Sigmoid colon (tissue), 7 donors: Measurements from ENCODE around the gene CYTH2. TPM values are rescaled to one million over a fixed set of nuclear protein-coding genes. Genes with fewer than 3 reads are reported as not detected.
A peak's percentile ranks its signal among the peaks of the same experiment; 100 is the strongest.

Experiments used
- DNase-seq: peaks from one replicate; pipeline ENCODE4 v3.0.0-alpha.2; 2019
- H3K27ac ChIP-seq, 4 donors: fragments of 200-600 bp; sonication (generic); one replicate each; pipeline ENCODE4 v1.5.1; 2016 to 2019; ENCODE audit warnings: mild to moderate bottlenecking in 1 of 4
- H3K27me3 ChIP-seq, 3 donors: fragments of 200-600 bp; sonication (generic); one replicate each; pipeline ENCODE4 v1.5.1; 2019; ENCODE audit warnings: mild to moderate bottlenecking in 1 of 3
- H3K36me3 ChIP-seq, 4 donors: fragments of 200-600 bp; sonication (generic); one replicate each; pipeline ENCODE4 v1.5.1; 2016 to 2019
- H3K4me1 ChIP-seq, 4 donors: fragments of 200-600 bp; sonication (generic); one replicate each; pipeline ENCODE4 v1.5.1; 2017 to 2019
- H3K4me3 ChIP-seq, 4 donors: fragments of 200-600 bp; sonication (generic); one replicate each; pipeline ENCODE4 v1.5.1; 2017 to 2019; ENCODE audit warnings: mild to moderate bottlenecking in 2 of 4, moderate library complexity in 1 of 4
- H3K9me3 ChIP-seq, 4 donors: fragments of 200-600 bp in 3 of 4; sonication (generic) in 3 of 4; one replicate each; pipeline versions ENCODE4 v1.5.1 to v1.6.1; 2013 to 2019
- EP300 ChIP-seq, 4 donors: sonication (generic); formaldehyde crosslinking; IDR thresholded peaks; one replicate each; pipeline ENCODE4 v1.6.1; 2017; ENCODE audit warnings: antibody characterized with exemption in 4 of 4
- POLR2A ChIP-seq, 2 donors: fragments of 450-650 bp; IDR thresholded peaks; one replicate each; pipeline ENCODE4 v1.6.1; 2016; ENCODE audit warnings: antibody characterized with exemption in 2 of 2, mild to moderate bottlenecking in 2 of 2, moderate library complexity in 2 of 2
- POLR2AphosphoS5 ChIP-seq, 4 donors: sonication (generic); formaldehyde crosslinking; IDR thresholded peaks; one replicate each; pipeline ENCODE4 v1.6.1; 2017; ENCODE audit warnings: antibody characterized with exemption in 4 of 4
- WGBS, 2 donors: extraction: QIAGEN DNeasy Blood & Tissue Kit; methylation state at CpG; one replicate each; pipeline ENCODE4 v1.1.7; 2013; 5-methylcytosine and 5-hydroxymethylcytosine counted together
- intact Hi-C: fragments of 100-400 bp; cut with DNase I; formaldehyde crosslinking; loops from one replicate; pipeline ENCODE4 v1.15.1; 2023
- polyA plus RNA-seq, 3 donors: library from polyadenylated mRNA; stranded (reverse); fragments of 200-250 nt; gene quantifications; one replicate each; pipeline ENCODE4 v1.2.3, GENCODE V29; 2013
- total RNA-seq, 4 donors: library from RNA; depleted of rRNA; stranded (reverse); fragments of >200 nt; gene quantifications; one replicate each; pipeline ENCODE4 v1.1.0, GENCODE V29; 2016
- TF ChIP-seq, protein P1 (sequence below), 4 experiments: fragments of 450-650 bp in 3 of 4; fragments of 200-600 bp in 1 of 4; IDR thresholded peaks; one replicate each; pipeline ENCODE4 v1.5.1; 2016 to 2019; ENCODE audit warnings: antibody characterized with exemption in 4 of 4, mild to moderate bottlenecking in 3 of 4, moderate library complexity in 2 of 4
- donor health status: healthy with polysubstance abuse.
- donor health status: Bipolar disorder and iron deficiency.
- donor health status: healthy.

Gene CYTH2
- total and polyA plus RNA-seq, 7 donors: 30.0 to 71.4 (median 49.3) TPM

- intact Hi-C loops: loop anchor here (2.0 kb wide), 1 partner anchor 24 kb away; the partner anchor contains the start of gene CYTH2
- Histone ChIP-seq H3K36me3 (peaks cover 5 to 33% (median 11%) of the 10 kb centered on the region in 4 donors), H3K4me1 (peaks cover 0 to 34% (median 30%) of the 10 kb centered on the region in 4 donors), H3K9me3 (no peaks in the 10 kb centered on the region), H3K27ac (peak overlapping the region; percentile 81 to 86 (median 85)), H3K4me3 (peak overlapping the region; percentile 59 to 98 (median 82)), H3K27me3 (peaks cover 23 to 43% (median 27%) of the 10 kb centered on the region in 3 donors)
- no peak for DNase-seq
- TF ChIP-seq POLR2A (IDR thresholded peaks at IDR 0.05): no peak
- TF ChIP-seq EP300 (IDR thresholded peaks at IDR 0.05): no peak
- TF ChIP-seq, protein P1, sequence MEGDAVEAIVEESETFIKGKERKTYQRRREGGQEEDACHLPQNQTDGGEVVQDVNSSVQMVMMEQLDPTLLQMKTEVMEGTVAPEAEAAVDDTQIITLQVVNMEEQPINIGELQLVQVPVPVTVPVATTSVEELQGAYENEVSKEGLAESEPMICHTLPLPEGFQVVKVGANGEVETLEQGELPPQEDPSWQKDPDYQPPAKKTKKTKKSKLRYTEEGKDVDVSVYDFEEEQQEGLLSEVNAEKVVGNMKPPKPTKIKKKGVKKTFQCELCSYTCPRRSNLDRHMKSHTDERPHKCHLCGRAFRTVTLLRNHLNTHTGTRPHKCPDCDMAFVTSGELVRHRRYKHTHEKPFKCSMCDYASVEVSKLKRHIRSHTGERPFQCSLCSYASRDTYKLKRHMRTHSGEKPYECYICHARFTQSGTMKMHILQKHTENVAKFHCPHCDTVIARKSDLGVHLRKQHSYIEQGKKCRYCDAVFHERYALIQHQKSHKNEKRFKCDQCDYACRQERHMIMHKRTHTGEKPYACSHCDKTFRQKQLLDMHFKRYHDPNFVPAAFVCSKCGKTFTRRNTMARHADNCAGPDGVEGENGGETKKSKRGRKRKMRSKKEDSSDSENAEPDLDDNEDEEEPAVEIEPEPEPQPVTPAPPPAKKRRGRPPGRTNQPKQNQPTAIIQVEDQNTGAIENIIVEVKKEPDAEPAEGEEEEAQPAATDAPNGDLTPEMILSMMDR (IDR thresholded peaks at IDR 0.05): peak; percentile 17 to 59 (median 36)
- TF ChIP-seq POLR2AphosphoS5 (IDR thresholded peaks at IDR 0.05): no peak
- WGBS, 2 donors: 10 to 21% methylated on average over 6 of the region's 6 CpGs
Measured at GRCh38 chr19:48445256-48445605, 23.9 kb upstream of the CYTH2 start.

- intact Hi-C loops: loop anchor here (2.0 kb wide), 1 partner anchor 23 kb away; the partner anchor contains the start of gene CYTH2
- peak in 1 of 4 donors; percentile 4 for TF ChIP-seq EP300 (IDR thresholded peaks at IDR 0.05)
- peak; percentile 49 to 84 (median 72) for TF ChIP-seq POLR2AphosphoS5 (IDR thresholded peaks at IDR 0.05)
- TF ChIP-seq, protein P1 (IDR thresholded peaks at IDR 0.05): no peak
- H3K27ac ChIP-seq: peak within 1 kb of the TSS; percentile 81 to 86 (median 85)
- 0% methylated on average over 61 of the region's 61 CpGs for WGBS, 2 donors
- peaks cover 0 to 34% (median 30%) of the 10 kb centered on the region in 4 donors for H3K4me1 ChIP-seq
- H3K36me3 ChIP-seq: peaks cover 10 to 39% (median 17%) of the 10 kb centered on the region in 4 donors
- H3K27me3 ChIP-seq: peaks cover 21 to 36% (median 27%) of the 10 kb centered on the region in 3 donors
- no peaks in the 10 kb centered on the region for H3K9me3 ChIP-seq
- peak; percentile 97 for DNase-seq
- peak within 1 kb of the TSS; percentile 59 to 98 (median 82) for H3K4me3 ChIP-seq
Measured at GRCh38 chr19:48445606-48446481, 23.3 kb upstream of the CYTH2 start, which contains the start of gene GRWD1. TSS of gene GRWD1 (plus strand) at chr19:48445983. CDS start at chr19:48446006, 23 bp downstream.

DNA sequence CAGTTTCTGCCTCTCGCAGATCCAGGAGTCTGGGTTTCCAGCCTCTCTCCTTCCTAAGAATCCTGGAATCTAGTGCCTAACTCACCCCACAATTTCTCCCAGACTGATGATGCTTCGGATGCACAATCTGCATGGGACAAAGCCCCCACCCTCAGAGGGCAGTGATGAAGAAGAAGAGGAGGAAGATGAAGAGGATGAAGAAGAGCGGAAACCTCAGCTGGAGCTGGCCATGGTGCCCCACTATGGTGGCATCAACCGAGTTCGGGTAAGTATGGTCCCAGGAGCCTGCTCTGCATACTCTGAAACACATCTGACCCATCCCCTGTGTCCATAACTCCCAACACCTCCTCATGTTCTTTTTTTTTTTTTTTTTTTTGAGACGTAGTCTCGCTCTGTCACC lies 22.6 kb upstream of the CYTH2 start:
- Histone ChIP-seq H3K27me3 (peaks cover 19 to 29% (median 19%) of the 10 kb centered on the region in 3 donors), H3K4me3 (peak overlapping the region; percentile 59 to 98 (median 82)), H3K27ac (peak overlapping the region in 2 of 4 donors; percentile 86), H3K4me1 (peaks cover 0 to 34% (median 30%) of the 10 kb centered on the region in 4 donors), H3K9me3 (no peaks in the 10 kb centered on the region), H3K36me3 (peaks cover 14 to 46% (median 24%) of the 10 kb centered on the region in 4 donors)
- intact Hi-C loops: no loop called here
- 81 to 85% methylated on average over 7 of the region's 7 CpGs for WGBS, 2 donors
- DNase-seq: no peak
- no peak for TF ChIP-seq POLR2A (IDR thresholded peaks at IDR 0.05)
- no peak for TF ChIP-seq POLR2AphosphoS5 (IDR thresholded peaks at IDR 0.05)
- no peak for TF ChIP-seq EP300 (IDR thresholded peaks at IDR 0.05)
- TF ChIP-seq, protein P1 (IDR thresholded peaks at IDR 0.05): no peak

DNA sequence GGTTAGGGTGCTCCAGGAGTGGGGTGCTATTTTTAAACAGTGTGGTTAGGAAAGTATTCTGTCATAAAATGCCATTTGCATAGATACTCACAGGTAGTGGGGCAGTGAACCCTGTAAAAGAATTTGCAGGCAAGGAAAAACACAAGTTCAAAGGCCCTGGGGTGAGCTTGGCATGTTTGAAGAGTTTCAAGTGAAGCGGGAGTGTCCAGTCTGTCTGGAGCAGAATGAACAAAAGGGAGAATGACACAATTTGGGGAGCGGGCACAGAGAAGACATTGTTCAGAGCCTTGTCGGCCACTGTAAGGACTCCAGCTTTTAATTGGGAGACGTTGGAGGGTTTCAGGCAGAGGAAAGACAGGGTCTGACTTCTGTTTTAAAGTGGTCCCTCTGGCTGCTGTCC lies 20.6 kb upstream of the CYTH2 start:
- Histone ChIP-seq H3K4me3 (no peak overlapping the region), H3K4me1 (peaks cover 0 to 34% (median 25%) of the 10 kb centered on the region in 4 donors), H3K36me3 (peaks cover 27 to 66% (median 41%) of the 10 kb centered on the region in 4 donors), H3K27ac (no peak overlapping the region), H3K9me3 (no peaks in the 10 kb centered on the region), H3K27me3 (peaks cover 6 to 11% (median 11%) of the 10 kb centered on the region in 3 donors)
- TF ChIP-seq EP300 (IDR thresholded peaks at IDR 0.05): no peak
- TF ChIP-seq POLR2A (IDR thresholded peaks at IDR 0.05): no peak
- TF ChIP-seq POLR2AphosphoS5 (IDR thresholded peaks at IDR 0.05): no peak
- TF ChIP-seq, protein P1 (IDR thresholded peaks at IDR 0.05): no peak
- WGBS, 2 donors: 93 to 97% methylated on average over 4 of the region's 4 CpGs
- DNase-seq: no peak
- intact Hi-C loops: no loop called here
